ENCODE data around the gene DERA. TPM values are rescaled to one million over a fixed set of nuclear protein-coding genes. Genes with fewer than 3 reads are reported as not detected.
A peak's percentile ranks its signal among the peaks of the same experiment; 100 is the strongest.

The DERA gene
- total and polyA plus RNA-seq, 9 of the 15 experiments (the other 6 are each of a cell fraction or from before 2014, with no cell fraction given), result 5.5 to 15.5 (median 7.8) TPM

DNA sequence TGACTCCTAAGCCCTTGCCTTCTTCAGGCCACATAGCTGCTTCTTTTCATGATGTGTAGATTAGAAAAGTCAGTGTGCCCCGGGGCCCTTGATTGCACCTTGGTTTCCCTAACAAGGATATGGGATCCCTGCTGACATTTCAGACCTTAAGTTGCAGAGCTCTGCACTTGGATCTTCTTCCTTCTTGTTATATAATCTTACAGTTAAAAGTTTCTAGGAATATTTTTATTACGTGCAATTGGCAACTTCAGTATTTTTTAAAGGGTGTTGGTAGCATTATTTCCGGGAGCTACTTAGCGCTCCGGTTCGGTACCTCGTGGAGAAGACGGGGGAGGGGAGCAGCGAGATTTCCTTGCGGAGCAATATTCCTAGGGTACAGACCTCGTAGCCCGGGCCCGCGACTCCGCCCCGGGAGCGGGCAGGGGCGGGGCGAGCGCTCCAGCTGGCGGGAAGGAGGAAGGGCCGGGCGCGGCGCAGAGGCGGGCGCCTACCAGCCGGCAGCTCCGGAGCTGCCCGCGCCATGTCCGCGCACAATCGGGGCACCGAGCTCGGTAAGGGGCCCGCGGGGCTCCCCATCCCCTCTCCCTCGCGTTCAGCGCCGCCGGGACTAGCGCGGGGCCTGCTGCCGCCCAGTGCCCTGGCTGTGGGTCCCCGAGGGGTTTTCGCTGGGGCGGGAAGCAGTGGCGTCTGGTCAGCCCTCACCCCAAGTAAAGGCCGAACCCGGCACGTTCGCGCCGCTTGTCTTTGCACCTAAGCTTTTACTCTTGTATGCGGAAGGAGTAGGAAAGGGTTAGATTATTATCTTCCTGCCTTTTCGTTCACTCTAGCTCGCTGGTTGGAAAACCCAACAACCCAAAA lies at the start of gene DERA (continued):
- TF ChIP-seq MAZ (CRISPR knock-in tag; conservative IDR thresholded peaks at IDR 0.05 in 1 of 2, IDR thresholded peaks at IDR 0.05 in 1 of 2) (0 out of 4 replicates have a peak, but pooled peaks of 1 of the 2 experiments have one; percentile 24), ZNF830 (CRISPR knock-in tag; IDR thresholded peaks at IDR 0.05) (no peak), ATF1 (CRISPR knock-in tag; IDR thresholded peaks at IDR 0.05) (no peak), ATF1 (tag; IDR thresholded peaks at IDR 0.05) (no peak), JUN (IDR thresholded peaks at IDR 0.05; ENCODE audit: borderline replicate concordance, low read depth, low read length) (no peak), JUN (CRISPR knock-in tag; IDR thresholded peaks at IDR 0.05; ENCODE audit: borderline replicate concordance) (no peak), YY1 (IDR thresholded peaks at IDR 0.05; ENCODE audit: borderline replicate concordance in 1 of 3, control insufficient read depth in 1 of 3, extremely low read depth in 1 of 3, insufficient read depth in 3 of 3, insufficient read length in 1 of 3, insufficient replicate concordance in 2 of 3, low read depth in 1 of 3, low read length in 2 of 3) (peak in 2 of 3 experiments; percentile 32 to 53), AFF4 (CRISPR knock-in tag; IDR thresholded peaks at IDR 0.05) (no peak), RBM25 (IDR thresholded peaks at IDR 0.05; ENCODE audit: low read depth, low read length, severe bottlenecking) (no peak), ZBTB9 (CRISPR knock-in tag; IDR thresholded peaks at IDR 0.05) (no peak), CTBP1 (IDR thresholded peaks at IDR 0.05; ENCODE audit: borderline replicate concordance) (peak; percentile 53; the same call in 1 of the 2 replicates), ZBTB49 (CRISPR knock-in tag; IDR thresholded peaks at IDR 0.05; ENCODE audit: borderline replicate concordance) (no peak), ATF7 (IDR thresholded peaks at IDR 0.05) (no peak), CBFB (CRISPR knock-in tag; IDR thresholded peaks at IDR 0.05) (no peak), ELF1 (tag; IDR thresholded peaks at IDR 0.05) (peak; percentile 49)
- TF ChIP-seq, protein P1, sequence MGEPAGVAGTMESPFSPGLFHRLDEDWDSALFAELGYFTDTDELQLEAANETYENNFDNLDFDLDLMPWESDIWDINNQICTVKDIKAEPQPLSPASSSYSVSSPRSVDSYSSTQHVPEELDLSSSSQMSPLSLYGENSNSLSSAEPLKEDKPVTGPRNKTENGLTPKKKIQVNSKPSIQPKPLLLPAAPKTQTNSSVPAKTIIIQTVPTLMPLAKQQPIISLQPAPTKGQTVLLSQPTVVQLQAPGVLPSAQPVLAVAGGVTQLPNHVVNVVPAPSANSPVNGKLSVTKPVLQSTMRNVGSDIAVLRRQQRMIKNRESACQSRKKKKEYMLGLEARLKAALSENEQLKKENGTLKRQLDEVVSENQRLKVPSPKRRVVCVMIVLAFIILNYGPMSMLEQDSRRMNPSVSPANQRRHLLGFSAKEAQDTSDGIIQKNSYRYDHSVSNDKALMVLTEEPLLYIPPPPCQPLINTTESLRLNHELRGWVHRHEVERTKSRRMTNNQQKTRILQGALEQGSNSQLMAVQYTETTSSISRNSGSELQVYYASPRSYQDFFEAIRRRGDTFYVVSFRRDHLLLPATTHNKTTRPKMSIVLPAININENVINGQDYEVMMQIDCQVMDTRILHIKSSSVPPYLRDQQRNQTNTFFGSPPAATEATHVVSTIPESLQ (CRISPR knock-in tag; IDR thresholded peaks at IDR 0.05), result no peak

All from K562 (cell line).